Karpas-422 (cell line): Measurements from ENCODE around the gene HOXC10. TPM values are rescaled to one million over a fixed set of nuclear protein-coding genes. Genes with fewer than 3 reads are reported as not detected.

Experiments used
- DNase-seq: peaks from one replicate; pipeline ENCODE4 v3.0.0-alpha.2; 2015
- H2AFZ ChIP-seq: fragments of 200-600 bp; sonication (generic); 2 replicates; pipeline ENCODE4 v1.6.1; 2014; ENCODE audit warnings: antibody characterized with exemption, low read length, mixed read lengths
- H3K27ac ChIP-seq: fragments of 200-600 bp; sonication (generic); 2 replicates; pipeline ENCODE4 v1.5.1; 2014; ENCODE audit warnings: mild to moderate bottlenecking, low read length, moderate library complexity
- H3K27me3 ChIP-seq: fragments of 200-600 bp; sonication (generic); 2 replicates; pipeline ENCODE4 v1.6.1; 2014; ENCODE audit warnings: low read length, mixed read lengths
- H3K36me3 ChIP-seq: fragments of 200-600 bp; sonication (generic); 2 replicates; pipeline ENCODE4 v1.6.1; 2014; ENCODE audit warnings: low read length, mixed read lengths; ENCODE audit not compliant: insufficient read depth
- H3K4me1 ChIP-seq: fragments of 200-600 bp; sonication (generic); 2 replicates; pipeline ENCODE4 v1.6.1; 2014; ENCODE audit warnings: mild to moderate bottlenecking, low read length, mixed read lengths
- H3K4me2 ChIP-seq: fragments of 200-600 bp; sonication (generic); 2 replicates; pipeline ENCODE4 v1.6.1; 2014; ENCODE audit warnings: low read length, low read depth, mild to moderate bottlenecking; ENCODE audit not compliant: poor library complexity, severe bottlenecking
- H3K4me3 ChIP-seq: fragments of 200-600 bp; sonication (generic); 2 replicates; pipeline ENCODE4 v1.5.1; 2014; ENCODE audit warnings: mild to moderate bottlenecking, antibody characterized with exemption, low read length, mixed read lengths
- H3K79me2 ChIP-seq: fragments of 200-600 bp; sonication (generic); 2 replicates; pipeline ENCODE4 v1.6.1; 2014; ENCODE audit warnings: mild to moderate bottlenecking, low read length, mixed read lengths
- H3K9ac ChIP-seq: fragments of 200-600 bp; sonication (generic); 2 replicates; pipeline ENCODE4 v1.6.0; 2014; ENCODE audit warnings: low read length
- H3K9me2 ChIP-seq: fragments of 200-600 bp; sonication (generic), shearing (Covaris generic); replicated peaks from 2 replicates; pipeline ENCODE4 v1.6.0; 2014; ENCODE audit warnings: mild to moderate bottlenecking, low read length, moderate library complexity; ENCODE audit not compliant: insufficient read depth
- H3K9me3 ChIP-seq: fragments of 300-700, 200-600 bp; sonication (generic); 2 replicates; pipeline ENCODE4 v1.6.1; 2014; ENCODE audit warnings: low read length, mixed read lengths
- H4K20me1 ChIP-seq: fragments of 200-600 bp; sonication (generic); 2 replicates; pipeline ENCODE4 v1.6.1; 2014; ENCODE audit warnings: mild to moderate bottlenecking, antibody characterized with exemption, low read length, low read depth; ENCODE audit not compliant: insufficient read depth
- total RNA-seq: library from RNA; depleted of rRNA; stranded (reverse); fragments of >200 nt; shearing (Covaris generic); gene quantifications from 2 replicates; pipeline ENCODE4 v1.2.3, GENCODE V29; 2014; ENCODE audit warnings: low replicate concordance

Gene HOXC10
- total RNA-seq, 1 experiment from 2014 or later: not detected

GRCh38 chr12:53940443-53941014 lies 44.4 kb upstream of the HOXC10 start:
- Histone ChIP-seq H3K9me3 (no peaks in the 10 kb centered on the region), H3K9ac (no peak overlapping the region), H3K27ac (no peak overlapping the region)

GRCh38 chr12:53941187-53941586 lies 43.8 kb upstream of the HOXC10 start:
- Histone ChIP-seq H3K27ac (no peak overlapping the region), H2AFZ (no peak overlapping the region), H3K9me3 (no peaks in the 10 kb centered on the region), H4K20me1 (no peaks in the 10 kb centered on the region), H3K27me3 (no peaks in the 10 kb centered on the region), H3K9me2 (no peaks in the 10 kb centered on the region), H3K4me2 (no peak overlapping the region), H3K9ac (no peak overlapping the region), H3K79me2 (no peaks in the 10 kb centered on the region), H3K36me3 (no peaks in the 10 kb centered on the region), H3K4me1 (no peaks in the 10 kb centered on the region), H3K4me3 (no peak overlapping the region)
- no peak for DNase-seq

More at GRCh38 chr12:53940443-53941014, 44.4 kb upstream of the HOXC10 start:
- Histone ChIP-seq H2AFZ (no peak overlapping the region), H3K4me1 (peaks cover 2% of the 10 kb centered on the region), H3K79me2 (no peaks in the 10 kb centered on the region), H3K9me2 (no peaks in the 10 kb centered on the region), H4K20me1 (no peaks in the 10 kb centered on the region), H3K36me3 (no peaks in the 10 kb centered on the region), H3K27me3 (no peaks in the 10 kb centered on the region), H3K4me3 (no peak overlapping the region), H3K4me2 (no peak overlapping the region)
- DNase-seq: no peak

DNA sequence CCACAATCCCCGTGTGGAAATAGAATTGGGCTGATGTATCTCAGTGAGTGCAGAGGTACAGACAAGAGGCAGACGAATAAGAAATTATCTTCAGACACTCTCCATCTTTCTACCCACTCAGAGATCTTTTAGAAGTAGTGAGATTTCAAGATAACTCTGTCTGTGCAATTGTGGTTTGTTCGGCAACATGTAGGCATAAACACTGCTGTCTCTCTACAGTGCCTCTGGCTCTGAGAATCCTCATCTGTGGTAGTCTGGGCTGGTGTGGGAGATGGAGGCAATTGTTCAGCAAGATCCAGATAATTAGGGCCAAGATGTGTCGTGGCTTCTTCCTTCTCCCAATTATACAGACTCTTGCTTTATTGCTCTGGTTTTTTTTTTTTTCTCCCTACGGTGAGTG lies 43.2 kb upstream of the HOXC10 start:
- Histone ChIP-seq H3K4me3 (no peak overlapping the region), H3K9me2 (no peaks in the 10 kb centered on the region), H3K4me1 (no peaks in the 10 kb centered on the region), H3K9me3 (no peaks in the 10 kb centered on the region), H3K27ac (no peak overlapping the region), H3K36me3 (no peaks in the 10 kb centered on the region), H3K79me2 (no peaks in the 10 kb centered on the region), H4K20me1 (no peaks in the 10 kb centered on the region), H3K4me2 (no peak overlapping the region), H3K27me3 (no peaks in the 10 kb centered on the region), H3K9ac (no peak overlapping the region), H2AFZ (no peak overlapping the region)
- no peak for DNase-seq

- no peak overlapping the region for H3K4me2 ChIP-seq
- H3K79me2 ChIP-seq: no peaks in the 10 kb centered on the region
- no peaks in the 10 kb centered on the region for H3K9me3 ChIP-seq
- H2AFZ ChIP-seq: no peak overlapping the region
- H3K4me1 ChIP-seq: no peaks in the 10 kb centered on the region
- H3K36me3 ChIP-seq: no peaks in the 10 kb centered on the region
- no peak for DNase-seq
- no peak overlapping the region for H3K4me3 ChIP-seq
- H3K27ac ChIP-seq: no peak overlapping the region
- no peak overlapping the region for H3K9ac ChIP-seq
- no peaks in the 10 kb centered on the region for H3K9me2 ChIP-seq
- no peaks in the 10 kb centered on the region for H4K20me1 ChIP-seq
- H3K27me3 ChIP-seq: no peaks in the 10 kb centered on the region
Measured at GRCh38 chr12:53942467-53942997, 42.4 kb upstream of the HOXC10 start.

GRCh38 chr12:53944209-53944608 lies 40.7 kb upstream of the HOXC10 start:
- no peak overlapping the region for H2AFZ ChIP-seq
- no peaks in the 10 kb centered on the region for H3K9me3 ChIP-seq
- no peaks in the 10 kb centered on the region for H3K36me3 ChIP-seq
- no peak overlapping the region for H3K4me2 ChIP-seq
- H3K27me3 ChIP-seq: no peaks in the 10 kb centered on the region
- H3K79me2 ChIP-seq: no peaks in the 10 kb centered on the region
- no peaks in the 10 kb centered on the region for H3K9me2 ChIP-seq
- H4K20me1 ChIP-seq: no peaks in the 10 kb centered on the region
- no peak overlapping the region for H3K27ac ChIP-seq
- no peak overlapping the region for H3K9ac ChIP-seq
- H3K4me3 ChIP-seq: no peak overlapping the region
- H3K4me1 ChIP-seq: no peaks in the 10 kb centered on the region
- DNase-seq: no peak

- Histone ChIP-seq H3K36me3 (no peaks in the 10 kb centered on the region), H3K4me3 (no peak overlapping the region), H3K4me1 (no peaks in the 10 kb centered on the region), H3K79me2 (no peaks in the 10 kb centered on the region), H3K9me2 (no peaks in the 10 kb centered on the region), H3K4me2 (no peak overlapping the region), H3K27me3 (no peaks in the 10 kb centered on the region), H3K9ac (no peak overlapping the region), H3K27ac (no peak overlapping the region), H4K20me1 (no peaks in the 10 kb centered on the region), H3K9me3 (no peaks in the 10 kb centered on the region), H2AFZ (no peak overlapping the region)
- no peak for DNase-seq
Measured at GRCh38 chr12:53944907-53945847, 39.8 kb upstream of the HOXC10 start.

- no peak for DNase-seq
- no peaks in the 10 kb centered on the region for H3K36me3 ChIP-seq
- H3K27ac ChIP-seq: no peak overlapping the region
- H3K4me1 ChIP-seq: no peaks in the 10 kb centered on the region
- H4K20me1 ChIP-seq: no peaks in the 10 kb centered on the region
- no peaks in the 10 kb centered on the region for H3K27me3 ChIP-seq
- H3K9me2 ChIP-seq: no peaks in the 10 kb centered on the region
- no peaks in the 10 kb centered on the region for H3K79me2 ChIP-seq
- no peak overlapping the region for H3K4me3 ChIP-seq
- H3K9ac ChIP-seq: no peak overlapping the region
- no peak overlapping the region for H3K4me2 ChIP-seq
- no peak overlapping the region for H2AFZ ChIP-seq
- no peaks in the 10 kb centered on the region for H3K9me3 ChIP-seq
Measured at GRCh38 chr12:53947743-53948142, 37.2 kb upstream of the HOXC10 start.
